GM12891 (cell line): ENCODE measurements around the gene SLC9A9. TPM values are rescaled to one million over a fixed set of nuclear protein-coding genes. Genes with fewer than 3 reads are reported as not detected.
A peak's percentile ranks its signal among the peaks of the same experiment; 100 is the strongest.

Experiments used
- DNase-seq: peaks from one replicate; pipeline ENCODE4 v3.0.0; 2011; ENCODE audit warnings: low spot score; ENCODE audit not compliant: insufficient read length
- FAIRE-seq: peaks from 2 replicates; lab custom pipeline; 2011; peaks lifted over from hg19 to GRCh38; lab: Jason Lieb, UNC
- PAX5 ChIP-seq: IDR thresholded peaks from 2 replicates; pipeline ENCODE4 v1.6.1; 2011; ENCODE audit warnings: low read length, moderate library complexity, mild to moderate bottlenecking; ENCODE audit not compliant: insufficient read depth, severe bottlenecking
- POLR2A ChIP-seq: IDR thresholded peaks from 2 replicates; pipeline ENCODE4 v1.6.1; 2011; ENCODE audit warnings: low read depth, low read length, control low read depth
- POLR2AphosphoS5 ChIP-seq: IDR thresholded peaks from 2 replicates; pipeline ENCODE4 v1.6.1; 2011; ENCODE audit warnings: low read depth, low read length, control low read depth
- POU2F2 ChIP-seq: IDR thresholded peaks from 2 replicates; pipeline ENCODE4 v1.6.1; 2011; ENCODE audit warnings: low read depth, mild to moderate bottlenecking, control low read depth, low read length, moderate library complexity
- SPI1 ChIP-seq: IDR thresholded peaks from 2 replicates; pipeline ENCODE4 v1.6.1; 2011; ENCODE audit warnings: low read depth, low read length, control low read depth
- TAF1 ChIP-seq: IDR thresholded peaks from 2 replicates; pipeline ENCODE4 v1.6.1; 2011; ENCODE audit warnings: low read depth, low read length, control low read depth
- polyA plus RNA-seq: library from polyadenylated mRNA; unstranded; fragments of >200 nt; gene quantifications from one replicate; pipeline ENCODE4 v1.2.1, GENCODE V29; 2012; ENCODE audit warnings: low read depth, missing spikeins, inconsistent platforms; ENCODE audit not compliant: missing spikeins

The SLC9A9 gene
- 12.8 TPM for polyA plus RNA-seq

DNA sequence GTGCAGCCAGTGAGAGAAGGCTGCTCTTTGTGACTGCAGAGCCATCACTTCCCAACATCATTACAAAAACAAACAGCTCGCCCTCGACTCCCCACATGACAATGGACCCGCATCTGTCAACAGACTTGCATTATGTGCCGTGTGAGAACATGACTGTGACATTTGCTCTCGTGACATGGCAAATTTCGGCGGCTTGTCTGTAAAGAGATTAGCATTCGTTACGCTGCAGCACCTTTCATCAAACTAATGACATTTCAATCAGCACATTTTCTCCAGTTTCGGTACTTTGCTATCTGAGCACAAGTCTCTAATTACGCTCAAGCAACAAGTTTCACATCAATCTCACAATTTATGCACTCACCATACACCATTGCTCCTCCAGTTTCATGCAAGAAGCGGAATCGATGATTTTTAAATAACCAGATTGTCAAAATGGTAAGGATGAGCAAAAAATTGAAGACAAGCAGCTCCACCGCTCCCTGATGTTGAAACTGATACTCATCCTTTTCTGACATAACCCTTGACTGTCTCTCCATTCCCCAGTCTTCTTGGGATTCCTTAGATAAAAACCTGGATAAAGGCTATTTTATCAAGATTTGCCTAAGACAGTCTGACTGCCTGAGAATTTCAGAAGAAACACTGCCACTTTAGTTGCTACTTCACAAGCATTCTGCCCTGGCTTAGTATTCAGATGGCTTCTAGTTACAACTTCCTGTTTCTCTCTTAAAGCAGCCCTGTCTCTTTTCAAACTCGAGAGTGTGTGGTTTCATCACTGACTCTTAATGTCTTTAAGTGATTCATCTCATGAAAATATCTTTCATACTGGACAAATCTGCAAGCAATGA is at the start of gene SLC9A9:
SLC9A9 (minus strand) TSS at position 682 of the 845 bp plus-strand sequence; CDS start at position 536, 146 bp downstream.
- peak; percentile 92 for FAIRE-seq
- DNase-seq = peak; percentile 11
- no peak for TF ChIP-seq PAX5
- TF ChIP-seq SPI1 = peak; percentile 35; the same call in 1 of the 2 replicates
- 0 out of 2 replicates have a peak, but pooled peaks have one; percentile 7 for TF ChIP-seq TAF1
- no peak for TF ChIP-seq POLR2AphosphoS5

DNA sequence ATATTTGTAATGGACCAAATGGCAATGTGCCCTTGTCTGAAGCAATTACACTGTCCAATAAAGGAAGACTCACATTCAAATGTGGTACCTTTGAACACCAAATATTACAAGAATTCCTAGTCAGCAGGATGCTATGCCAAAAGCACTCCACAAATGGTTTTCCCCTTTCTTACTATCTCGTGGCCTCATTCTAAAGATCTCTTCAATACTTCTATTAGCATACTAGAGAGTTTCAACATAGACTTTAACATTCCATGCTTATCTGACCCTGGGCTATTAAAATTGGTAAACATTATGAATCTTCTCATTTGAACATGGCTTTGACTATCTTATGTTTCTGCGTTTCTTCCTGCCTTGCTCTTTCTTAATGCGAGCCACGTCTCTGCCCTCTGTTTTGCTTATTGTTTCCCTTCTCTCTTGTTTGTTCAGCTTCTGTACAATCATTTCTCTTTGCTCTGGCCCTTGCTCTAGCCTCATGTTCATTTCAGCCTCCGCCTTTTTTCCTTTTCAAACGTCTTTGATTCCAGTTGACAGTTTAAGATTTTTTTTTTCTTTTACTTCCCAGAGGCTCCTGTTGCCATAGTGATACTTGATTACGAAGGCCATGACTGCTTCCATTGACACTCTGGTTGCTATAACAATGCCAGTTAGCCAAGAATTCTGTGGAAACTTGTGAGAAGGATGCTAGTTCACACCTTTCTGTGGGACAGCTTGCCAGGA is 49.5 kb upstream of the SLC9A9 start:
- TF ChIP-seq SPI1 (no peak), POLR2AphosphoS5 (no peak), PAX5 (no peak)
- FAIRE-seq (no peak), DNase-seq (no peak)

- no peak for DNase-seq
- peak; percentile 20 for FAIRE-seq
- TF ChIP-seq POLR2AphosphoS5 (no peak), PAX5 (no peak), POLR2A (no peak), SPI1 (no peak), POU2F2 (no peak), TAF1 (no peak)
Measured at GRCh38 chr3:143896486-143896885, 48.2 kb upstream of the SLC9A9 start.

DNA sequence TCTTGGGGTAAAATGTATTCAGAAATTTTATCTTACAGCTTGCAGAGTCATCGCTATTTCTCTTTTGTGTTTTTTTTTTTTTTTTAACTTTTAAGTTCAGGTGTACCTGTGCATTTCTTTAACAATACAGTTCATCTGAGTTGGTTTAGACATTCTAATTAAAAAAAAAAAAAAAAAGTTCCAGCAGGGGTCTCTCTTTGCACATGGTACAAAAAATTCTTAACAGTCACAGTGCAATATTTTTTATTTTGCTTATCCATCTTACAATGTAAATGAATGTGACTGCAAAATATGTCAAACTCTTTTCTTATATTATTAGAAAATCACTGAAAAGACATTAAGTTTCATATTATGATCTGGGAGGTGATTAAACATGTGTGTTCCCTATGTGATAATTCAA is 47.5 kb upstream of the SLC9A9 start:
- no peak for TF ChIP-seq POLR2A
- TF ChIP-seq SPI1 = no peak
- no peak for TF ChIP-seq PAX5
- TF ChIP-seq POLR2AphosphoS5 = no peak
- TF ChIP-seq POU2F2 = no peak
- no peak for TF ChIP-seq TAF1
- DNase-seq = no peak
- FAIRE-seq = no peak

- TF ChIP-seq POLR2A (no peak), POU2F2 (no peak), TAF1 (no peak), PAX5 (no peak), SPI1 (no peak), POLR2AphosphoS5 (no peak)
- FAIRE-seq = no peak
- no peak for DNase-seq
Measured at GRCh38 chr3:143888846-143889245, 40.6 kb upstream of the SLC9A9 start.

- FAIRE-seq (peak; percentile 38), DNase-seq (no peak)
- TF ChIP-seq PAX5 (no peak), POLR2A (no peak), TAF1 (no peak), POLR2AphosphoS5 (no peak), POU2F2 (no peak), SPI1 (no peak)
Measured at GRCh38 chr3:143888166-143888565, 39.9 kb upstream of the SLC9A9 start.

GRCh38 chr3:143885780-143886427 is 37.6 kb upstream of the SLC9A9 start:
- TF ChIP-seq POU2F2 (no peak), PAX5 (no peak), POLR2A (no peak), POLR2AphosphoS5 (no peak), SPI1 (no peak), TAF1 (no peak)
- peak; percentile 6 for DNase-seq
- peak; percentile 95 for FAIRE-seq

DNA sequence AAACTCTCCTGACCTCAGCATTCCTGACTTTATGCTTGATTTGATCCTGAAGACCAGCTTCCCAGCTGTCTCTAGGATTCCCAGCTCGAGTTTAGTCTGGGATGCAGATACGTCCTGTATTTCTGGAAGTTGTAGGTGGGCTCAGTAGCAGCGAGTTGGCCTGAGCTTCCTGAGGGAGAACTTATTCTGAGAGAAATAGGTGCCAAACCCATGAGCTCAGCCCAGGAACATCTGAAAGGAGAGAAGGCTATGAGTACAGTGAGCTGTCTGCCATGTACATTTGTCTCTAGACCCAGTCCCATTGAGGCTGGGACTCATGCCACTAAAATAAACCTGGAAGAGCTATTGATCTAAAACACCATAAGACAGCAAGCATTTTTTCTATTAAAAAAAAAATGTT is 36.6 kb upstream of the SLC9A9 start:
- TF ChIP-seq PAX5 (no peak), TAF1 (no peak), SPI1 (no peak), POLR2A (no peak), POU2F2 (no peak), POLR2AphosphoS5 (no peak)
- DNase-seq (no peak), FAIRE-seq (no peak)

GRCh38 chr3:143883151-143883550 is 34.9 kb upstream of the SLC9A9 start:
- DNase-seq (no peak), FAIRE-seq (no peak)
- TF ChIP-seq PAX5 (no peak), POLR2A (no peak), POLR2AphosphoS5 (no peak), TAF1 (no peak), SPI1 (no peak), POU2F2 (no peak)
